Muscle of leg (tissue), 11 donors: ENCODE results near the gene UBTF. TPM values are rescaled to one million over a fixed set of nuclear protein-coding genes. Genes with fewer than 3 reads are reported as not detected.

Experiments
- DNase-seq: peaks from one replicate; pipeline ENCODE4 v3.0.0; 2013
- H3K27ac ChIP-seq: one replicate; pipeline ENCODE4 v1.5.1; 2013; ENCODE audit warnings: mild to moderate bottlenecking, low read length, control low read depth
- H3K27me3 ChIP-seq: one replicate; pipeline ENCODE4 v1.6.1; 2013; ENCODE audit warnings: low read length; ENCODE audit not compliant: control insufficient read depth, insufficient read depth
- H3K36me3 ChIP-seq: one replicate; pipeline ENCODE4 v1.6.1; 2013; ENCODE audit warnings: low read length; ENCODE audit not compliant: control insufficient read depth, insufficient read depth
- H3K4me1 ChIP-seq: one replicate; pipeline ENCODE4 v1.6.1; 2013; ENCODE audit warnings: low read length; ENCODE audit not compliant: control insufficient read depth, insufficient read depth
- H3K4me3 ChIP-seq: one replicate; pipeline ENCODE4 v1.5.1; 2013; ENCODE audit warnings: low read length, control low read depth
- H3K9me3 ChIP-seq: replicated peaks from 2 replicates; pipeline ENCODE4 v1.6.1; 2013; ENCODE audit warnings: low read depth, low read length; ENCODE audit not compliant: control insufficient read depth
- WGBS: methylation state at CpG from one replicate; pipeline ENCODE4 v1.1.5; 2013; ENCODE audit warnings: missing lambda C conversion rate; ENCODE audit not compliant: insufficient coverage; 5-methylcytosine and 5-hydroxymethylcytosine counted together
- polyA plus RNA-seq, 8 donors: library from polyadenylated mRNA; unstranded; fragments of 120-200 nt; gene quantifications; one replicate each; pipeline versions ENCODE4 v1.2.1 to v1.2.3, GENCODE V29; 2013; ENCODE audit warnings: inconsistent platforms in 1 of 8, low replicate concordance in 1 of 8; ENCODE audit not compliant: insufficient read length in 8 of 8, insufficient read depth in 1 of 8
- total RNA-seq: library from RNA; stranded (reverse); fragments of 120-200 nt; gene quantifications from one replicate; pipeline ENCODE4 v1.2.4, GENCODE V29; 2013

Gene UBTF
- total and polyA plus RNA-seq, 9 donors: 54.3 to 88.6 (median 74.2) TPM

GRCh38 chr17:44186307-44187130 is 33.0 kb downstream of the UBTF start, which contains the start of gene TMUB2:
Gene TMUB2, plus strand, starts transcription at chr17:44186972. Its CDS starts 737 bp downstream, at chr17:44187709.
- 0% methylated on average over 48 of the region's 50 CpGs for WGBS
- peak; percentile 99 for DNase-seq
- Histone ChIP-seq H3K4me3 (peak within 1 kb of the TSS; percentile 99), H3K4me1 (peaks cover 47% of the 10 kb centered on the region), H3K36me3 (peaks cover 35% of the 10 kb centered on the region), H3K9me3 (no peaks in the 10 kb centered on the region), H3K27me3 (no peaks in the 10 kb centered on the region), H3K27ac (peak within 1 kb of the TSS; percentile 97)

GRCh38 chr17:44184212-44184810 is 35.2 kb downstream of the UBTF start:
- Histone ChIP-seq H3K4me3 (no peak overlapping the region), H3K27ac (no peak overlapping the region), H3K27me3 (no peaks in the 10 kb centered on the region), H3K9me3 (no peaks in the 10 kb centered on the region), H3K36me3 (peaks cover 22% of the 10 kb centered on the region), H3K4me1 (peaks cover 31% of the 10 kb centered on the region)
- no peak for DNase-seq
- WGBS: 90% methylated on average over 7 of the region's 8 CpGs

- H3K9me3 ChIP-seq: no peaks in the 10 kb centered on the region
- DNase-seq: no peak
- H3K27ac ChIP-seq: no peak overlapping the region
- H3K27me3 ChIP-seq: no peaks in the 10 kb centered on the region
- peaks cover 18% of the 10 kb centered on the region for H3K4me1 ChIP-seq
- H3K36me3 ChIP-seq: peaks cover 20% of the 10 kb centered on the region
- no peak overlapping the region for H3K4me3 ChIP-seq
- WGBS: no CpG with 5 or more reads among the region's 2 CpGs
Measured at GRCh38 chr17:44183024-44183423, 36.5 kb downstream of the UBTF start.

GRCh38 chr17:44178133-44178532 is 41.3 kb downstream of the UBTF start:
- no peaks in the 10 kb centered on the region for H3K9me3 ChIP-seq
- no peak overlapping the region for H3K27ac ChIP-seq
- DNase-seq: no peak
- H3K4me1 ChIP-seq: no peaks in the 10 kb centered on the region
- H3K4me3 ChIP-seq: no peak overlapping the region
- 91% methylated on average over 14 of the region's 14 CpGs for WGBS
- no peaks in the 10 kb centered on the region for H3K27me3 ChIP-seq
- H3K36me3 ChIP-seq: peaks cover 34% of the 10 kb centered on the region

GRCh38 chr17:44177640-44178039 is 41.8 kb downstream of the UBTF start:
- H3K4me1 ChIP-seq: no peaks in the 10 kb centered on the region
- no peak overlapping the region for H3K27ac ChIP-seq
- H3K27me3 ChIP-seq: no peaks in the 10 kb centered on the region
- no peaks in the 10 kb centered on the region for H3K9me3 ChIP-seq
- peaks cover 34% of the 10 kb centered on the region for H3K36me3 ChIP-seq
- WGBS: 80% methylated on average over 1 of the region's 4 CpGs
- no peak overlapping the region for H3K4me3 ChIP-seq
- no peak for DNase-seq

GRCh38 chr17:44176671-44177501 is 42.6 kb downstream of the UBTF start:
- Histone ChIP-seq H3K9me3 (no peaks in the 10 kb centered on the region), H3K36me3 (peaks cover 27% of the 10 kb centered on the region), H3K27ac (no peak overlapping the region), H3K4me1 (peaks cover 5% of the 10 kb centered on the region), H3K4me3 (no peak overlapping the region), H3K27me3 (no peaks in the 10 kb centered on the region)
- DNase-seq: no peak
- 90% methylated on average over 54 of the region's 54 CpGs for WGBS

- WGBS: 100% methylated on average over 1 of the region's 1 CpG
- no peak overlapping the region for H3K27ac ChIP-seq
- H3K4me1 ChIP-seq: peaks cover 6% of the 10 kb centered on the region
- no peak overlapping the region for H3K4me3 ChIP-seq
- peaks cover 22% of the 10 kb centered on the region for H3K36me3 ChIP-seq
- no peaks in the 10 kb centered on the region for H3K27me3 ChIP-seq
- DNase-seq: no peak
- no peaks in the 10 kb centered on the region for H3K9me3 ChIP-seq
Measured at GRCh38 chr17:44176257-44176656, 43.2 kb downstream of the UBTF start.

GRCh38 chr17:44174427-44174826 is 45.0 kb downstream of the UBTF start:
- Histone ChIP-seq H3K9me3 (no peaks in the 10 kb centered on the region), H3K27ac (no peak overlapping the region), H3K4me3 (no peak overlapping the region), H3K4me1 (peaks cover 14% of the 10 kb centered on the region), H3K36me3 (peaks cover 22% of the 10 kb centered on the region), H3K27me3 (peaks cover 5% of the 10 kb centered on the region)
- no peak for DNase-seq
- no CpG with 5 or more reads among the region's 2 CpGs for WGBS

- no peaks in the 10 kb centered on the region for H3K9me3 ChIP-seq
- peaks cover 5% of the 10 kb centered on the region for H3K27me3 ChIP-seq
- no peak overlapping the region for H3K27ac ChIP-seq
- WGBS: 56% methylated on average over 16 of the region's 17 CpGs
- H3K4me1 ChIP-seq: peaks cover 25% of the 10 kb centered on the region
- DNase-seq: no peak
- no peak overlapping the region for H3K4me3 ChIP-seq
- peaks cover 3% of the 10 kb centered on the region for H3K36me3 ChIP-seq
Measured at GRCh38 chr17:44171931-44172455, 47.5 kb downstream of the UBTF start.
